Activated CD8-positive, alpha-beta memory T cell treated with anti-CD3 and anti-CD28 coated beads, Interleukin-2, amount 50 U/mL, for 1 hour (primary cell): ENCODE data around the gene GALNT2.

Experiments
- DNase-seq: peaks from one replicate; pipeline ENCODE4 v3.0.0-alpha.2; 2020; ENCODE audit errors: extremely low read depth

Gene GALNT2

GRCh38 chr1:230066466-230067404, at the start of gene GALNT2:
GALNT2 (plus strand) TSS chr1:230067238; CDS start chr1:230067281, 43 bp downstream.
- peak; percentile 64 for DNase-seq

GRCh38 chr1:230020451-230020850, 46.6 kb upstream of the GALNT2 start:
- DNase-seq = no peak

- DNase-seq = no peak
Observed at GRCh38 chr1:230022666-230023380, 44.2 kb upstream of the GALNT2 start.

GRCh38 chr1:230025686-230026085, 41.4 kb upstream of the GALNT2 start:
- no peak for DNase-seq

- no peak for DNase-seq
Observed at GRCh38 chr1:230026139-230026538, 40.9 kb upstream of the GALNT2 start.

GRCh38 chr1:230026572-230026971, 40.5 kb upstream of the GALNT2 start:
- no peak for DNase-seq

GRCh38 chr1:230028602-230029223, 38.3 kb upstream of the GALNT2 start:
- no peak for DNase-seq

- no peak for DNase-seq
Observed at GRCh38 chr1:230029244-230029941, 37.6 kb upstream of the GALNT2 start.

- DNase-seq = no peak
Observed at GRCh38 chr1:230030122-230030821, 36.8 kb upstream of the GALNT2 start.

- no peak for DNase-seq
Observed at GRCh38 chr1:230031131-230031530, 35.9 kb upstream of the GALNT2 start.

GRCh38 chr1:230032516-230033281, 34.3 kb upstream of the GALNT2 start:
- DNase-seq = no peak

GRCh38 chr1:230037261-230037660, 29.8 kb upstream of the GALNT2 start:
- no peak for DNase-seq

- no peak for DNase-seq
Observed at GRCh38 chr1:230040440-230040839, 26.6 kb upstream of the GALNT2 start.

- DNase-seq = no peak
Observed at GRCh38 chr1:230043081-230043480, 24.0 kb upstream of the GALNT2 start.

- DNase-seq = no peak
Observed at GRCh38 chr1:230044729-230045128, 22.3 kb upstream of the GALNT2 start.

GRCh38 chr1:230047114-230047865, 19.7 kb upstream of the GALNT2 start:
- DNase-seq = no peak

GRCh38 chr1:230048322-230048721, 18.7 kb upstream of the GALNT2 start:
- no peak for DNase-seq

GRCh38 chr1:230048922-230049321, 18.1 kb upstream of the GALNT2 start:
- no peak for DNase-seq

- DNase-seq = no peak
Observed at GRCh38 chr1:230049731-230050130, 17.3 kb upstream of the GALNT2 start.
